K562 (cell line): ENCODE measurements around the gene OAT. TPM values are rescaled to one million over a fixed set of nuclear protein-coding genes. Genes with fewer than 3 reads are reported as not detected.

Experiments
- ATAC-seq: fragments of 200-7000 bp; cut with Tn5 transposase; 3 replicates; pipeline ENCODE4 v1.9.1; 2020; ENCODE audit warnings: moderate library complexity
- BruUV-seq: library from RNA; stranded (reverse); fragments of 400-500 nt; replicated peaks from 2 replicates; lab custom pipeline; 2021; lab: Mats Ljungman, UMichigan
- CTCF ChIA-PET: fragments of 300-600 bp; formaldehyde crosslinking; extraction: SDS; loops from one replicate; lab custom pipeline; 2021; ENCODE audit warnings: low intra/inter-chr PET ratio; lab: Yijun Ruan, JAX
- POLR2A ChIA-PET: fragments of 300-600, 350-650 bp; sonication (Branson Sonifier 250); formaldehyde crosslinking; extraction: SDS; loops from one replicate; lab custom pipeline; 2021; ENCODE audit warnings: antibody characterized with exemption, inconsistent platforms; lab: Yijun Ruan, JAX
- DNase-seq, 4 experiments: peaks; one replicate each; pipeline versions ENCODE4 v3.0.0 to v3.0.0-alpha.2; 2011 to 2018; ENCODE audit warnings: low spot score in 3 of 4, mixed read lengths in 3 of 4; ENCODE audit errors: extremely low read depth in 1 of 4
- FAIRE-seq: peaks from 2 replicates; lab custom pipeline; 2011; peaks lifted over from hg19 to GRCh38; lab: Jason Lieb, UNC
- H2AFZ ChIP-seq: 2 replicates; pipeline ENCODE4 v1.6.0; 2011; ENCODE audit warnings: low read depth, low read length, control low read depth, inconsistent platforms
- H3K27ac ChIP-seq: fragments of 200-600 bp; 3 replicates; pipeline ENCODE4 v1.8.0; 2011; ENCODE audit warnings: low read depth, mild to moderate bottlenecking, control low read depth, inconsistent platforms, low read length, moderate library complexity, mixed read lengths; ENCODE audit errors: extremely low read depth
- H3K27me3 ChIP-seq, 2 experiments: fragments of 300-600 bp in 1 of 2; 2 replicates in 1 of 2; 3 replicates in 1 of 2; pipeline versions ENCODE4 v1.6.0 to v1.8.0; 2011; ENCODE audit warnings: inconsistent platforms in 2 of 2, low read length in 2 of 2, mild to moderate bottlenecking in 1 of 2, mixed read lengths in 1 of 2, moderate library complexity in 1 of 2; ENCODE audit not compliant: control insufficient read depth in 2 of 2, insufficient read depth in 2 of 2
- H3K36me3 ChIP-seq: fragments of 300-600 bp; 3 replicates; pipeline ENCODE4 v1.8.0; 2011; ENCODE audit warnings: mild to moderate bottlenecking, low read length, inconsistent platforms; ENCODE audit not compliant: control insufficient read depth, insufficient read depth
- H3K4me1 ChIP-seq, 2 experiments: fragments of 200-600 bp in 1 of 2; replicated peaks in 1 of 2; 2 replicates in 1 of 2; 3 replicates in 1 of 2; pipeline versions ENCODE4 v1.5.1 to v1.8.0; 2011; ENCODE audit warnings: inconsistent platforms in 2 of 2, low read length in 2 of 2, mild to moderate bottlenecking in 1 of 2, mixed read lengths in 1 of 2, moderate library complexity in 1 of 2; ENCODE audit not compliant: control insufficient read depth in 2 of 2, insufficient read depth in 2 of 2
- H3K4me2 ChIP-seq: 2 replicates; pipeline ENCODE4 v1.6.1; 2011; ENCODE audit warnings: low read length, control low read depth, inconsistent platforms, mixed read lengths; ENCODE audit not compliant: insufficient read depth
- H3K4me3 ChIP-seq: fragments of 200-600 bp; sonication (generic), shearing (Covaris generic); 2 replicates; pipeline ENCODE4 v1.5.1; 2016; ENCODE audit warnings: control low read depth, inconsistent platforms
- H3K79me2 ChIP-seq: fragments of 200-600 bp; 3 replicates; pipeline ENCODE4 v1.8.0; 2011; ENCODE audit warnings: low read length, inconsistent platforms; ENCODE audit not compliant: control insufficient read depth, insufficient read depth
- H3K9ac ChIP-seq, 2 experiments: 2 replicates each; pipeline versions ENCODE4 v1.6.0 to v1.6.1; 2011; ENCODE audit warnings: low read depth in 2 of 2, low read length in 2 of 2, control low read depth in 1 of 2, inconsistent platforms in 1 of 2, mild to moderate bottlenecking in 1 of 2, mixed read lengths in 1 of 2; ENCODE audit not compliant: insufficient read depth in 1 of 2
- H3K9me1 ChIP-seq: one replicate; pipeline ENCODE4 v1.6.0; 2011; ENCODE audit warnings: inconsistent platforms, mild to moderate bottlenecking, low read length, moderate library complexity; ENCODE audit not compliant: control insufficient read depth, insufficient read depth
- H3K9me3 ChIP-seq: replicated peaks from 2 replicates; pipeline ENCODE4 v1.5.1; 2011; ENCODE audit warnings: low read depth, low read length, inconsistent platforms; ENCODE audit not compliant: control insufficient read depth, insufficient read depth
- H4K20me1 ChIP-seq: replicated peaks from 2 replicates; pipeline ENCODE4 v1.6.1; 2011; ENCODE audit warnings: low read length, inconsistent platforms, mixed read lengths; ENCODE audit not compliant: control insufficient read depth, insufficient read depth
- BRF1 ChIP-seq: IDR thresholded peaks from 3 replicates; pipeline ENCODE4 v1.6.1; 2011; ENCODE audit warnings: borderline replicate concordance, mild to moderate bottlenecking; ENCODE audit not compliant: insufficient read length; ENCODE audit errors: extremely low read depth
- ETS2 ChIP-seq: IDR thresholded peaks from 2 replicates; pipeline ENCODE4 v1.6.1; 2016; ENCODE audit warnings: borderline replicate concordance, missing genetic modification characterization, mild to moderate bottlenecking, moderate library complexity, missing compliant biosample characterization; ENCODE audit not compliant: poor library complexity, severe bottlenecking
- FOXK1 ChIP-seq: sonication (generic); formaldehyde crosslinking; IDR thresholded peaks from 2 replicates; pipeline ENCODE4 v1.8.0; 2022; ENCODE audit warnings: missing genetic modification reagents, mild to moderate bottlenecking, borderline replicate concordance
- HDGF ChIP-seq: fragments of 450-650 bp; IDR thresholded peaks from 2 replicates; pipeline ENCODE4 v1.6.1; 2016
- ILK ChIP-seq: fragments of 450-650 bp; IDR thresholded peaks from 2 replicates; pipeline ENCODE4 v1.6.1; 2016; ENCODE audit warnings: missing genetic modification characterization, low read depth, mild to moderate bottlenecking, missing compliant biosample characterization, moderate library complexity, borderline replicate concordance
- MAFF ChIP-seq: IDR thresholded peaks from 2 replicates; pipeline ENCODE4 v1.6.1; 2012; ENCODE audit warnings: low read length, improper control_type of control experiment
- MLX ChIP-seq, 2 experiments: fragments of 450-650 bp in 1 of 2; sonication (generic) in 1 of 2; formaldehyde crosslinking; conservative IDR thresholded peaks; 2 replicates each; pipeline versions ENCODE4 v1.4.0 to v1.8.1; 2020 to 2022; ENCODE audit warnings: mild to moderate bottlenecking in 1 of 2, missing genetic modification reagents in 1 of 2
- NELFE ChIP-seq: IDR thresholded peaks from 2 replicates; pipeline ENCODE4 v1.6.1; 2011; ENCODE audit warnings: mild to moderate bottlenecking; ENCODE audit not compliant: insufficient read depth, insufficient read length
- NFIX ChIP-seq: fragments of 250-450 bp; sonication (Bioruptor Pico); IDR thresholded peaks from 2 replicates; pipeline ENCODE4 v1.4.0; 2020; ENCODE audit warnings: low read depth, mild to moderate bottlenecking, moderate library complexity
- RBM15 ChIP-seq: fragments of 200-400 bp; formaldehyde crosslinking; IDR thresholded peaks from 2 replicates; pipeline ENCODE4 v1.6.1; 2018; ENCODE audit warnings: mild to moderate bottlenecking, low read length, moderate library complexity; ENCODE audit not compliant: insufficient read depth
- ZNF24 ChIP-seq: fragments of 450-650 bp; IDR thresholded peaks from 2 replicates; pipeline ENCODE4 v1.6.1; 2016
- ZNF408 ChIP-seq: fragments of 250-450 bp; sonication (Bioruptor Pico); IDR thresholded peaks from 2 replicates; pipeline ENCODE4 v1.4.0; 2020; ENCODE audit warnings: low read depth, mild to moderate bottlenecking, moderate library complexity
- WGBS: fragments of 100-300 bp; shearing (Covaris generic); methylation state at CpG from one replicate; pipeline ENCODE4 v1.1.6; 2016; ENCODE audit warnings: low coverage, mixed read lengths; ENCODE audit not compliant: insufficient coverage; ENCODE audit errors: missing lambda C conversion rate; 5-methylcytosine and 5-hydroxymethylcytosine counted together
- in situ Hi-C: fragments of 300-500 bp; cut with MboI; formaldehyde crosslinking; loops from 4 replicates; pipeline ENCODE4 v1.15.0; 2018; ENCODE audit warnings: inconsistent platforms, mixed read lengths
- intact Hi-C: fragments of 100-400 bp; cut with micrococcal nuclease; formaldehyde crosslinking; loops from 2 replicates; pipeline ENCODE4 v1.14.2; 2022
- polyA plus RNA-seq, 8 experiments: library from polyadenylated mRNA; depleted of rRNA in 4 of 8; stranded (reverse) in 5 of 8; unstranded in 3 of 8; fragments of >200 nt; fragmentation: Nextera tagmentation in 2 of 8; fragmentation: Illumina TruSeq in 1 of 8; extraction: Ambion mirVana in 2 of 8; extraction: Trizol in 1 of 8; gene quantifications; 2 replicates each; pipeline versions ENCODE4 v1.2.1 to v1.2.3, GENCODE V29; 2011 to 2014; ENCODE audit warnings: inconsistent platforms in 1 of 8, missing spikeins in 1 of 8
- total RNA-seq, 7 experiments: library from RNA; depleted of rRNA in 6 of 7; stranded (reverse); fragments of >200 nt in 6 of 7; fragmentation: Illumina TruSeq in 2 of 7; extraction: Trizol in 2 of 7; gene quantifications; 2 replicates each; pipeline versions ENCODE4 v1.2.1 to v1.2.3, GENCODE V29; 2011 to 2021; ENCODE audit warnings: low replicate concordance in 1 of 7
- TF ChIP-seq, protein P1 (sequence below), 2 experiments: fragments of 150-350 bp in 1 of 2; IDR thresholded peaks; 2 replicates each; pipeline ENCODE4 v1.6.1; 2012 to 2016; ENCODE audit warnings: low read depth in 2 of 2, low read length in 2 of 2, mild to moderate bottlenecking in 1 of 2, moderate library complexity in 1 of 2
- TF ChIP-seq, protein P2 (sequence below): fragments of 250-450 bp; sonication (Bioruptor Pico); IDR thresholded peaks from 2 replicates; pipeline ENCODE4 v1.8.0; 2022; ENCODE audit warnings: inconsistent platforms, mild to moderate bottlenecking, moderate library complexity, borderline replicate concordance

OAT gene
- total and polyA plus RNA-seq, 9 of the 15 experiments (the other 6 are each of a cell fraction or from before 2014, with no cell fraction given) = 100 to 312 (median 163) TPM

DNA sequence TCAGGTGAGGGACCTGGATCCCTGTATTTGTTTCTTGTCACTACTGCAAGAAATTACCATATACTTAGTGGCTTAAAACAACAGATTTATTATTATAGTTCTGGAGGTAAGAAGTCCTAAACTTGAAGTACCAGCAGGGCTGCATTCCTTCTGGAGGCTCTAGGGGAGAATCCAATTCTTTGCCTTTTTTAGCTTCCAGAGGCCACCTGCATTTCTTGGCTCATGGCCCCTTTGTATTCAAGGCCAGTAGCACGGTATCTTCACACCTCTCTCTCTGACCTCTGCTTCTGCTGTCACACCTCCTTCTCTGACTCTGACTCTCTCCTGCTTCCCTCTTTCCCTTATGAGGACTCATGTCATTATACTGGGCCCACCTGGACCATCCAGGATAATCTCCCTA, 40.7 kb upstream of the OAT start (continued):
- TF ChIP-seq, protein P1, sequence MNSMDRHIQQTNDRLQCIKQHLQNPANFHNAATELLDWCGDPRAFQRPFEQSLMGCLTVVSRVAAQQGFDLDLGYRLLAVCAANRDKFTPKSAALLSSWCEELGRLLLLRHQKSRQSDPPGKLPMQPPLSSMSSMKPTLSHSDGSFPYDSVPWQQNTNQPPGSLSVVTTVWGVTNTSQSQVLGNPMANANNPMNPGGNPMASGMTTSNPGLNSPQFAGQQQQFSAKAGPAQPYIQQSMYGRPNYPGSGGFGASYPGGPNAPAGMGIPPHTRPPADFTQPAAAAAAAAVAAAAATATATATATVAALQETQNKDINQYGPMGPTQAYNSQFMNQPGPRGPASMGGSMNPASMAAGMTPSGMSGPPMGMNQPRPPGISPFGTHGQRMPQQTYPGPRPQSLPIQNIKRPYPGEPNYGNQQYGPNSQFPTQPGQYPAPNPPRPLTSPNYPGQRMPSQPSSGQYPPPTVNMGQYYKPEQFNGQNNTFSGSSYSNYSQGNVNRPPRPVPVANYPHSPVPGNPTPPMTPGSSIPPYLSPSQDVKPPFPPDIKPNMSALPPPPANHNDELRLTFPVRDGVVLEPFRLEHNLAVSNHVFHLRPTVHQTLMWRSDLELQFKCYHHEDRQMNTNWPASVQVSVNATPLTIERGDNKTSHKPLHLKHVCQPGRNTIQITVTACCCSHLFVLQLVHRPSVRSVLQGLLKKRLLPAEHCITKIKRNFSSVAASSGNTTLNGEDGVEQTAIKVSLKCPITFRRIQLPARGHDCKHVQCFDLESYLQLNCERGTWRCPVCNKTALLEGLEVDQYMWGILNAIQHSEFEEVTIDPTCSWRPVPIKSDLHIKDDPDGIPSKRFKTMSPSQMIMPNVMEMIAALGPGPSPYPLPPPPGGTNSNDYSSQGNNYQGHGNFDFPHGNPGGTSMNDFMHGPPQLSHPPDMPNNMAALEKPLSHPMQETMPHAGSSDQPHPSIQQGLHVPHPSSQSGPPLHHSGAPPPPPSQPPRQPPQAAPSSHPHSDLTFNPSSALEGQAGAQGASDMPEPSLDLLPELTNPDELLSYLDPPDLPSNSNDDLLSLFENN (IDR thresholded peaks at IDR 0.05; ENCODE audit: low read depth in 2 of 2, low read length in 2 of 2) = no peak
- no peak for TF ChIP-seq FOXK1 (CRISPR knock-in tag)
- TF ChIP-seq RBM15 = no peak
- no peak for TF ChIP-seq NFIX (CRISPR knock-in tag)
- TF ChIP-seq BRF1 = no peak
- TF ChIP-seq ILK = no peak

GRCh38 chr10:124458889-124459288, 40.2 kb upstream of the OAT start:
- Histone ChIP-seq H3K9ac (no peak overlapping the region), H3K4me3 (no peak overlapping the region), H3K79me2 (peaks cover 5% of the 10 kb centered on the region; the same call in 1 of the 3 replicates), H3K36me3 (no peaks in the 10 kb centered on the region), H3K4me1 (peaks cover 10 to 11% of the 10 kb centered on the region in 2 experiments; a peak in 4 of 5 replicates), H2AFZ (no peak overlapping the region), H4K20me1 (no peaks in the 10 kb centered on the region), H3K27me3 (no peaks in the 10 kb centered on the region), H3K9me3 (no peaks in the 10 kb centered on the region), H3K27ac (no peak overlapping the region), H3K4me2 (no peak overlapping the region), H3K9me1 (no peaks in the 10 kb centered on the region)
- ChIA-PET CTCF (no interaction called here), POLR2A (interaction anchor here (0.7 kb wide), 2 partner anchors 386 to 710 kb away, joined by 3 to 5 read pairs; no protein-coding TSS in a partner anchor)
- WGBS = 54% methylated on average over 2 of the region's 2 CpGs
- intact Hi-C loops = no loop called here
- no peak for DNase-seq
- ATAC-seq = no peak
- no TSS peak for BruUV-seq
- no peak for FAIRE-seq
- in situ Hi-C loops = no loop called here
- TF ChIP-seq HDGF = no peak
- TF ChIP-seq, protein P2, sequence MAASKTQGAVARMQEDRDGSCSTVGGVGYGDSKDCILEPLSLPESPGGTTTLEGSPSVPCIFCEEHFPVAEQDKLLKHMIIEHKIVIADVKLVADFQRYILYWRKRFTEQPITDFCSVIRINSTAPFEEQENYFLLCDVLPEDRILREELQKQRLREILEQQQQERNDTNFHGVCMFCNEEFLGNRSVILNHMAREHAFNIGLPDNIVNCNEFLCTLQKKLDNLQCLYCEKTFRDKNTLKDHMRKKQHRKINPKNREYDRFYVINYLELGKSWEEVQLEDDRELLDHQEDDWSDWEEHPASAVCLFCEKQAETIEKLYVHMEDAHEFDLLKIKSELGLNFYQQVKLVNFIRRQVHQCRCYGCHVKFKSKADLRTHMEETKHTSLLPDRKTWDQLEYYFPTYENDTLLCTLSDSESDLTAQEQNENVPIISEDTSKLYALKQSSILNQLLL = no peak
- no peak for TF ChIP-seq NELFE
- no peak for TF ChIP-seq MLX (CRISPR knock-in tag; conservative IDR thresholded peaks at IDR 0.05)
- no peak for TF ChIP-seq ZNF24
- no peak for TF ChIP-seq MAFF
- no peak for TF ChIP-seq ZNF408
- no peak for TF ChIP-seq ETS2 (tag)
